GM23248 (cell line): ENCODE data around the gene ADGRV1.

Experiments used
- EZH2 ChIP-seq: fragments of 200-600 bp; sonication (generic); IDR thresholded peaks from 2 replicates; pipeline ENCODE4 v1.6.1; 2018; ENCODE audit warnings: antibody characterized with exemption, mild to moderate bottlenecking; ENCODE audit not compliant: insufficient read depth, poor library complexity, severe bottlenecking
- EZH2phosphoT487 ChIP-seq: fragments of 200-600 bp; sonication (generic); IDR thresholded peaks from 2 replicates; pipeline ENCODE4 v1.6.1; 2018; ENCODE audit warnings: antibody characterized with exemption, moderate library complexity, mild to moderate bottlenecking, low read depth; ENCODE audit not compliant: insufficient read depth

DNA sequence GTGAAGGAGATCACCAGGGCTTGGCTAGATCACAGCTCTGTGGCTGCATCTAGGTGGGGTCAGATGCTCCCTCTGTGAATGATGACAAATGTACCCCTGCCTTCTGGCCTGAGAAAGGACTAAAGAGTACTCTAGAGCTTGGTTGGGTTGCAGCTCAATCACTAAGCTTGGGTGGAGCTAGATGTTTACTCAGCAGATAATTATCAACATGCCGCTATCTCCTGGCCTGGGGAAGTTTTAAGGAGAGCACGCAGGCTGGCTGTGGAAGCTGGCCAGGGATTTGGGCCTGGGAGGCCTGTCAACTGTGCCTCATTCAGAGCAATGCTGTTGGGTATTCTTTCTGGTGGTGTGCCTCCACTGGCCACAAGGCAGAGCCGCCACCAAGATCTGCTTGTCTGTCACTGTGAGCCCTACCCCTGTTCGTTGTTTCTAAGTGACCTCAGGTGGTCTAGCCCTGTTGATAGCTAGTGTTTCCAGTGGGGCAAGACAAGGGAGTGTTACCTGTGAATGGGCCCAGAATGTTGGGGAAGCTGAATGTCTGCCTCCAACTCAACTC lies 181.7 kb downstream of the ADGRV1 start:
- no peak for TF ChIP-seq EZH2
- TF ChIP-seq EZH2phosphoT487: no peak
